Neural progenitor cell (in vitro differentiated cells): Measurements from ENCODE around the gene DENND5B. TPM values are rescaled to one million over a fixed set of nuclear protein-coding genes. Genes with fewer than 3 reads are reported as not detected.

ENCODE experiments used
- DNase-seq: peaks from one replicate; pipeline ENCODE4 v3.0.0-alpha.2; 2016; ENCODE audit warnings: low spot score
- H2AFZ ChIP-seq: fragments of 200-600 bp; sonication (generic); replicated peaks from 2 replicates; pipeline ENCODE4 v1.6.1; 2016; ENCODE audit warnings: antibody characterized with exemption
- H3F3A ChIP-seq: fragments of 200-600 bp; sonication (generic); 2 replicates; pipeline ENCODE4 v1.6.1; 2016; ENCODE audit warnings: antibody characterized with exemption, low read depth
- H3K27ac ChIP-seq: fragments of 200-600 bp; sonication (generic); 2 replicates; pipeline ENCODE4 v1.5.1; 2016; ENCODE audit warnings: mild to moderate bottlenecking
- H3K27me3 ChIP-seq: fragments of 200-600 bp; sonication (generic); 2 replicates; pipeline ENCODE4 v1.6.1; 2016; ENCODE audit warnings: mild to moderate bottlenecking, moderate library complexity
- H3K36me3 ChIP-seq: fragments of 200-600 bp; sonication (generic); 2 replicates; pipeline ENCODE4 v1.5.1; 2016
- H3K4me1 ChIP-seq: fragments of 200-600 bp; sonication (generic); 2 replicates; pipeline ENCODE4 v1.6.1; 2016; ENCODE audit warnings: mixed run types
- H3K4me2 ChIP-seq: fragments of 200-600 bp; sonication (generic); 2 replicates; pipeline ENCODE4 v1.6.1; 2016
- H3K4me3 ChIP-seq: fragments of 200-600 bp; sonication (generic); 2 replicates; pipeline ENCODE4 v1.5.1; 2016
- H3K79me2 ChIP-seq: fragments of 200-600 bp; sonication (generic); 2 replicates; pipeline ENCODE4 v1.6.1; 2016; ENCODE audit warnings: low read depth
- H3K9ac ChIP-seq: fragments of 200-600 bp; sonication (generic); 2 replicates; pipeline ENCODE4 v1.6.1; 2016
- H3K9me3 ChIP-seq: fragments of 200-600 bp; sonication (generic); 2 replicates; pipeline ENCODE4 v1.5.1; 2016; ENCODE audit warnings: low read depth
- H4K20me1 ChIP-seq: fragments of 200-600 bp; sonication (generic); 2 replicates; pipeline ENCODE4 v1.6.1; 2016; ENCODE audit warnings: low read depth
- H3K27ac Mint-ChIP-seq: 3 replicates; pipeline ENCODE4 v1.8.0; 2021; ENCODE audit warnings: mixed read lengths
- H3K27me3 Mint-ChIP-seq: 2 replicates; pipeline ENCODE4 v1.8.0; 2022; ENCODE audit warnings: low read depth, mild to moderate bottlenecking, inconsistent platforms, moderate library complexity, mixed read lengths; ENCODE audit not compliant: insufficient read depth
- H3K36me3 Mint-ChIP-seq: 3 replicates; pipeline ENCODE4 v1.8.0; 2021; ENCODE audit warnings: mixed read lengths
- H3K4me1 Mint-ChIP-seq: 3 replicates; pipeline ENCODE4 v1.8.0; 2021; ENCODE audit warnings: mixed read lengths
- H3K4me3 Mint-ChIP-seq: 3 replicates; pipeline ENCODE4 v1.8.0; 2021; ENCODE audit warnings: mild to moderate bottlenecking, moderate library complexity, mixed read lengths
- H3K9me3 Mint-ChIP-seq: 3 replicates; pipeline ENCODE4 v1.8.0; 2020; ENCODE audit warnings: mixed read lengths
- CTCF ChIP-seq: fragments of 200-600 bp; sonication (generic); IDR thresholded peaks from 2 replicates; pipeline ENCODE4 v1.5.1; 2017; ENCODE audit warnings: antibody characterized with exemption, mild to moderate bottlenecking
- EZH2 ChIP-seq: fragments of 200-600 bp; sonication (generic); IDR thresholded peaks from 2 replicates; pipeline ENCODE4 v1.6.1; 2017; ENCODE audit warnings: antibody characterized with exemption, mild to moderate bottlenecking, moderate library complexity
- EZH2phosphoT487 ChIP-seq: fragments of 200-600 bp; sonication (generic); IDR thresholded peaks from 2 replicates; pipeline ENCODE4 v1.6.1; 2017; ENCODE audit warnings: antibody characterized with exemption
- total RNA-seq: library from RNA; depleted of rRNA; stranded (reverse); fragments of >200 nt; gene quantifications from 2 replicates; pipeline ENCODE4 v1.2.3, GENCODE V29; 2015; ENCODE audit warnings: low replicate concordance

The DENND5B gene
- total RNA-seq, 1 donor from 2014 or later = 24.2 TPM

DNA sequence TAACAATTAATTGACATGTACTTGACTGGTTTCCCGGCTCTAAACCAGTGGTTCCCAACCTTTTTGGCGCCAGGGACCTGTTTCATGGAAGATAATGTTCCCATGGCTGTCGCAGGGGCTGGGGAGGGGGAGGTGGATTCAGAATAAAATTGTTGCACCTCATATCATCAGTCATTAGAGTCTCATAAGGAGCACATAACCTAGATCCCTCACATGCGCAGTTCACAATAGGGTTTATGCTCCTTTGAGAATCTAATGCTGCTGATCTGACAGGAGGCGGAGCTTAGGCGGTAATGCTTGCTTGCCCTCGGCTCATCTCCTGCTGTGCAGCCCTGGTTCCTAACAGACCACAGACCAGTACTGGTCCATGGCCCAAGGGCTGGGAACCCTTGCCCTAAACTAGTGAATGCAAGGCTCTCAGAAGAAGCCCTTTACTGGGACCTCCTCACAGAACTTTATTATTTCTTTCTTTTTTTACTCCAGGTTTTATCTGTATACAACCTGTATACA lies 178.6 kb downstream of the DENND5B start:
- no peak overlapping the region for H3K9ac ChIP-seq
- H3K4me1 Mint-ChIP-seq = peaks cover 4% of the 10 kb centered on the region
- TF ChIP-seq EZH2phosphoT487 (no peak), EZH2 (no peak), CTCF (no peak)
- no peaks in the 10 kb centered on the region for H3K79me2 ChIP-seq
- no peaks in the 10 kb centered on the region for H4K20me1 ChIP-seq
- H3K9me3 Mint-ChIP-seq = no peaks in the 10 kb centered on the region
- H3K27ac Mint-ChIP-seq = no peak overlapping the region
- peaks cover 6% of the 10 kb centered on the region for H3K4me1 ChIP-seq
- no peak overlapping the region for H3K4me3 ChIP-seq
- H3K36me3 ChIP-seq = no peaks in the 10 kb centered on the region
- no peaks in the 10 kb centered on the region for H3K9me3 ChIP-seq
- DNase-seq = peak; percentile 21
- no peak overlapping the region for H3K4me2 ChIP-seq
- H3K36me3 Mint-ChIP-seq = peaks cover 12% of the 10 kb centered on the region
- H3K4me3 Mint-ChIP-seq = no peak overlapping the region
- peaks cover 14% of the 10 kb centered on the region for H3F3A ChIP-seq
- H3K27ac ChIP-seq = no peak overlapping the region
- no peaks in the 10 kb centered on the region for H3K27me3 ChIP-seq
- no peaks in the 10 kb centered on the region for H3K27me3 Mint-ChIP-seq
- no peak overlapping the region for H2AFZ ChIP-seq

GRCh38 chr12:31408763-31409162 lies 182.2 kb downstream of the DENND5B start:
- no peak overlapping the region for H3K4me2 ChIP-seq
- peaks cover 4% of the 10 kb centered on the region for H3K4me1 Mint-ChIP-seq
- peaks cover 14% of the 10 kb centered on the region for H3F3A ChIP-seq
- H3K4me3 Mint-ChIP-seq = no peak overlapping the region
- H4K20me1 ChIP-seq = no peaks in the 10 kb centered on the region
- TF ChIP-seq EZH2 (no peak), EZH2phosphoT487 (no peak), CTCF (no peak)
- peaks cover 6% of the 10 kb centered on the region for H3K4me1 ChIP-seq
- H3K9me3 ChIP-seq = no peaks in the 10 kb centered on the region
- H3K27ac ChIP-seq = no peak overlapping the region
- no peak overlapping the region for H3K4me3 ChIP-seq
- peaks cover 16% of the 10 kb centered on the region for H3K36me3 Mint-ChIP-seq
- H3K9ac ChIP-seq = peak overlapping the region; percentile 5
- peak; percentile 50 for DNase-seq
- H3K27ac Mint-ChIP-seq = no peak overlapping the region
- H2AFZ ChIP-seq = no peak overlapping the region
- peaks cover 2% of the 10 kb centered on the region for H3K27me3 Mint-ChIP-seq
- no peaks in the 10 kb centered on the region for H3K9me3 Mint-ChIP-seq
- H3K36me3 ChIP-seq = no peaks in the 10 kb centered on the region
- H3K27me3 ChIP-seq = no peaks in the 10 kb centered on the region
- no peaks in the 10 kb centered on the region for H3K79me2 ChIP-seq

GRCh38 chr12:31407562-31407961 lies 183.4 kb downstream of the DENND5B start:
- H3K4me1 ChIP-seq = peaks cover 6% of the 10 kb centered on the region
- H3K79me2 ChIP-seq = no peaks in the 10 kb centered on the region
- H3K27ac Mint-ChIP-seq = no peak overlapping the region
- H3K4me1 Mint-ChIP-seq = peaks cover 7% of the 10 kb centered on the region
- no peak overlapping the region for H3K27ac ChIP-seq
- H3K9ac ChIP-seq = no peak overlapping the region
- H3K4me3 Mint-ChIP-seq = no peak overlapping the region
- peaks cover 14% of the 10 kb centered on the region for H3F3A ChIP-seq
- peaks cover 10% of the 10 kb centered on the region for H3K36me3 Mint-ChIP-seq
- H3K9me3 ChIP-seq = no peaks in the 10 kb centered on the region
- no peaks in the 10 kb centered on the region for H4K20me1 ChIP-seq
- no peaks in the 10 kb centered on the region for H3K36me3 ChIP-seq
- no peak for DNase-seq
- no peak overlapping the region for H2AFZ ChIP-seq
- no peaks in the 10 kb centered on the region for H3K9me3 Mint-ChIP-seq
- no peak overlapping the region for H3K4me2 ChIP-seq
- H3K4me3 ChIP-seq = no peak overlapping the region
- no peaks in the 10 kb centered on the region for H3K27me3 ChIP-seq
- TF ChIP-seq EZH2phosphoT487 (no peak), CTCF (no peak), EZH2 (no peak)
- H3K27me3 Mint-ChIP-seq = peaks cover 2% of the 10 kb centered on the region
